Astrocyte (in vitro differentiated cells and primary cell): ENCODE data around the gene PLXNC1. TPM values are rescaled to one million over a fixed set of nuclear protein-coding genes. Genes with fewer than 3 reads are reported as not detected.
A peak's percentile ranks its signal among the peaks of the same experiment; 100 is the strongest.

Experiments used
- DNase-seq: peaks from one replicate; pipeline ENCODE4 v3.0.0-alpha.2; 2010; ENCODE audit warnings: low read depth
- FAIRE-seq: peaks from 2 replicates; lab custom pipeline; 2011; peaks lifted over from hg19 to GRCh38; lab: Jason Lieb, UNC
- H2AFZ ChIP-seq: 2 replicates; pipeline ENCODE4 v1.6.0; 2012; ENCODE audit warnings: low read depth, low read length, inconsistent platforms
- H3K27ac ChIP-seq: 2 replicates; pipeline ENCODE4 v1.5.1; 2011; ENCODE audit warnings: low read depth, low read length, inconsistent platforms
- H3K27me3 ChIP-seq: 2 replicates; pipeline ENCODE4 v1.6.0; 2011; ENCODE audit warnings: low read length, inconsistent platforms; ENCODE audit not compliant: insufficient read depth
- H3K36me3 ChIP-seq: 2 replicates; pipeline ENCODE4 v1.5.1; 2011; ENCODE audit warnings: low read length, inconsistent platforms; ENCODE audit not compliant: insufficient read depth
- H3K4me1 ChIP-seq: 2 replicates; pipeline ENCODE4 v1.5.1; 2011; ENCODE audit warnings: low read length, inconsistent platforms; ENCODE audit not compliant: insufficient read depth
- H3K4me2 ChIP-seq: 2 replicates; pipeline ENCODE4 v1.6.0; 2012; ENCODE audit warnings: low read length, inconsistent platforms
- H3K4me3 ChIP-seq: 2 replicates; pipeline ENCODE4 v1.5.1; 2011; ENCODE audit warnings: low read depth, mild to moderate bottlenecking, low read length, inconsistent platforms; ENCODE audit not compliant: insufficient read depth
- H3K79me2 ChIP-seq: 2 replicates; pipeline ENCODE4 v1.6.0; 2012; ENCODE audit warnings: mild to moderate bottlenecking, low read length, inconsistent platforms; ENCODE audit not compliant: insufficient read depth
- H3K9ac ChIP-seq: 2 replicates; pipeline ENCODE4 v1.6.0; 2012; ENCODE audit warnings: mild to moderate bottlenecking, low read length, inconsistent platforms
- H3K9me3 ChIP-seq: 2 replicates; pipeline ENCODE4 v1.5.1; 2012; ENCODE audit warnings: low read depth, mild to moderate bottlenecking, low read length, inconsistent platforms; ENCODE audit not compliant: insufficient read depth
- H4K20me1 ChIP-seq: 2 replicates; pipeline ENCODE4 v1.6.0; 2012; ENCODE audit warnings: low read length, inconsistent platforms; ENCODE audit not compliant: insufficient read depth
- H3K27ac Mint-ChIP-seq: one replicate; pipeline ENCODE4 v1.8.0; 2021; ENCODE audit warnings: mild to moderate bottlenecking, mixed read lengths; ENCODE audit not compliant: unreplicated experiment
- H3K27me3 Mint-ChIP-seq: one replicate; pipeline ENCODE4 v1.8.0; 2021; ENCODE audit warnings: low read depth, mixed read lengths; ENCODE audit not compliant: unreplicated experiment
- H3K36me3 Mint-ChIP-seq: one replicate; pipeline ENCODE4 v1.8.0; 2021; ENCODE audit warnings: low read depth, mixed read lengths; ENCODE audit not compliant: unreplicated experiment
- H3K4me1 Mint-ChIP-seq: one replicate; pipeline ENCODE4 v1.8.0; 2021; ENCODE audit warnings: low read depth, mixed read lengths; ENCODE audit not compliant: unreplicated experiment
- H3K4me3 Mint-ChIP-seq: one replicate; pipeline ENCODE4 v1.8.0; 2021; ENCODE audit warnings: mild to moderate bottlenecking, moderate library complexity, mixed read lengths; ENCODE audit not compliant: unreplicated experiment
- H3K9me3 Mint-ChIP-seq: one replicate; pipeline ENCODE4 v1.8.0; 2021; ENCODE audit warnings: mild to moderate bottlenecking, mixed read lengths; ENCODE audit not compliant: unreplicated experiment
- CTCF ChIP-seq: IDR thresholded peaks from 2 replicates; pipeline ENCODE4 v1.5.1; 2011; ENCODE audit warnings: low read depth, mild to moderate bottlenecking, inconsistent platforms, low read length, moderate library complexity; ENCODE audit not compliant: insufficient read depth
- EZH2 ChIP-seq: IDR thresholded peaks from 2 replicates; pipeline ENCODE4 v1.6.1; 2012; ENCODE audit warnings: mild to moderate bottlenecking, low read length, inconsistent platforms; ENCODE audit not compliant: insufficient read depth
- total RNA-seq: library from RNA; stranded (reverse); gene quantifications from 2 replicates; pipeline ENCODE4 v1.2.1, GENCODE V29; 2021

Gene PLXNC1
- total RNA-seq, 1 donor from 2014 or later: 6.9 TPM

DNA sequence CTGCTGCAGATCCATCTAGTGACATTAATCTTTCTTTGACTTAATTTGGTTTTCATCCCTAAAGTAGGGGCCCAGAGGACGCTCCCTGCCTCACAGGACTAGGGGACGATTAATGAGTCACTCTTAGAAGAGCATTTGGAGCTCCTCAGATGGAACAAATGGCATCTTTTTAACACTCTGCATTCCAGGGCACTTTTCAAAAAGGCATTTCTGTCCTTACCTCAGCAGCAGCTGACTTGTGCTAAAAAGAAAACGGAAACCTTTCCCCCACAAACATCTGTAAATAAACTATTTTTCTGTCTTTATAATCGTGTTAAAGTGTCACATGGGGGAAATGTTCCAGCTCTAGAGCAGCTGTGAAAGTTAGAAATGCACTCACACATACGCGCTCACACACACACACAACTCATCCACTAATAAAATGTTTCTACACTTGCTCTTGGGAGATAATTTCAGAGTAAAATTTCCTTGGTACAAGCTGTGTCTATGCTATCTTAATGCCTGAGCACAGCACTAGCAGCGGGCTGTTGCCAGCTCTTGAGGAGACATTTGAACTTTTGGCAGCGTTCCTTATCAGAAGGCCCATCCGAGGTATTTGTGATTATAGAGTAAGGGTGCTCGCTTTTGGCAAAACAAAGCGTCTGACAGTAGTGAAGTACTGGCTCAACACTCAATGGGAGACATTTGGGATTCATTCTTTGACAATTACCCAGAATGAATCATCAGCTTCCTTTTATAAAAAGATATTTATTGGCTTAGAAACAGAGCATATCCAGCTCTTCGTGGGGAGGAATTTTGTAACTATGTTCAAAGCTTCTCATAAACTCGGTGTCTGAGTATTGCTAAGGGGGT, 141.3 kb downstream of the PLXNC1 start:
- Histone ChIP-seq H3K4me2 (peak overlapping the region; percentile 81), H2AFZ (no peak overlapping the region), H3K79me2 (no peaks in the 10 kb centered on the region), H3K9me3 (no peaks in the 10 kb centered on the region), H3K27ac (peak overlapping the region; percentile 51), H3K4me1 (peaks cover 17% of the 10 kb centered on the region), H3K9ac (no peak overlapping the region), H3K27me3 (no peaks in the 10 kb centered on the region), H4K20me1 (no peaks in the 10 kb centered on the region), H3K36me3 (no peaks in the 10 kb centered on the region), H3K4me3 (no peak overlapping the region)
- no peak for TF ChIP-seq CTCF
- no peak for TF ChIP-seq EZH2
- FAIRE-seq: peak; percentile 37
- Mint-ChIP-seq H3K4me1 (peaks cover 16% of the 10 kb centered on the region), H3K27me3 (peaks cover 4% of the 10 kb centered on the region), H3K9me3 (no peaks in the 10 kb centered on the region), H3K4me3 (peak overlapping the region; percentile 8), H3K36me3 (peaks cover 4% of the 10 kb centered on the region), H3K27ac (peak overlapping the region; percentile 66)
- DNase-seq: peak; percentile 77

DNA sequence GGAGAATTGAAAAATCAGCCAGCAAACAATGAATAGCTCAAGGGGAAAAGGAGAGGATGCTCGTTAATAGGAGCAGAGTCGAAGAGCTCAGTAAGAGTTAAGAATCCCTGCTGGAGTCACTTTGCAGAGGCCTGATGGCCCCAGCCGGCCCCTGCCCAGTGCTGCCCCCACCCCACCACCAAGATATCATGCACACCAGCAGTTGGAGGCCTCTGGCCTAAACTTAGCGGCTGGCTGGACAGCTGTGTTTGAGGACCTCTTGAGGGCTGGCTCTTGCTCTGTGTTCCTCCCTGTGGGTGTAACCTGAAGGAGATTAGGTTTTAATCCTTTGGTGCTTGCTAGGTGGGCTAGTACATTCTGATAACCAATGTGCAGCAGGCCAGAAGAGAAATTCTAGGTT, 142.0 kb downstream of the PLXNC1 start:
- H3K36me3 Mint-ChIP-seq: peaks cover 8% of the 10 kb centered on the region

More for the DNA sequence above, 142.0 kb downstream of the PLXNC1 start:
- no peaks in the 10 kb centered on the region for H3K9me3 ChIP-seq
- TF ChIP-seq CTCF (no peak), EZH2 (no peak)
- no peak for DNase-seq
- no peaks in the 10 kb centered on the region for H3K79me2 ChIP-seq
- peak overlapping the region; percentile 81 for H3K4me2 ChIP-seq
- H2AFZ ChIP-seq: no peak overlapping the region
- FAIRE-seq: no peak
- H3K9ac ChIP-seq: no peak overlapping the region
- H3K4me1 ChIP-seq: peaks cover 17% of the 10 kb centered on the region
- H3K27me3 ChIP-seq: no peaks in the 10 kb centered on the region
- H3K4me1 Mint-ChIP-seq: peaks cover 16% of the 10 kb centered on the region
- no peak overlapping the region for H3K4me3 ChIP-seq
- no peaks in the 10 kb centered on the region for H3K27me3 Mint-ChIP-seq
- peak overlapping the region; percentile 32 for H3K27ac ChIP-seq
- no peak overlapping the region for H3K4me3 Mint-ChIP-seq
- no peaks in the 10 kb centered on the region for H4K20me1 ChIP-seq
- H3K27ac Mint-ChIP-seq: no peak overlapping the region
- no peaks in the 10 kb centered on the region for H3K36me3 ChIP-seq
- H3K9me3 Mint-ChIP-seq: no peaks in the 10 kb centered on the region
